Activated CD8-positive, alpha-beta memory T cell treated with anti-CD3 and anti-CD28 coated beads, Interleukin-2, amount 50 U/mL, for 24 hours (primary cell): ENCODE data around the gene ZNF22.

Experiments
- DNase-seq: peaks from one replicate; pipeline ENCODE4 v3.0.0-alpha.2; 2020; ENCODE audit errors: extremely low read depth

Gene ZNF22

GRCh38 chr10:44977287-44978212 lies 23.2 kb upstream of the ZNF22 start:
- no peak for DNase-seq

GRCh38 chr10:44978213-44978569 lies 22.5 kb upstream of the ZNF22 start:
- DNase-seq = no peak

- DNase-seq = no peak
These were observed 22.0 kb upstream of the ZNF22 start, which contains the start of gene DEPP1 for GRCh38 chr10:44978570-44979280. Gene DEPP1 (minus strand): TSS chr10:44978809. CDS start chr10:44978030, 779 bp downstream.

- no peak for DNase-seq
These were observed 21.2 kb upstream of the ZNF22 start for GRCh38 chr10:44979281-44980191.

- no peak for DNase-seq
These were observed 20.2 kb upstream of the ZNF22 start for GRCh38 chr10:44980309-44981171.

GRCh38 chr10:44981172-44982113 lies 19.3 kb upstream of the ZNF22 start:
- DNase-seq = no peak

- DNase-seq = no peak
These were observed 18.6 kb upstream of the ZNF22 start for GRCh38 chr10:44982114-44982460.

- no peak for DNase-seq
These were observed 18.2 kb upstream of the ZNF22 start for GRCh38 chr10:44982496-44982895.

- DNase-seq = no peak
These were observed 17.4 kb upstream of the ZNF22 start for GRCh38 chr10:44983066-44983894.

GRCh38 chr10:44983895-44984278 lies 16.8 kb upstream of the ZNF22 start:
- DNase-seq = no peak

GRCh38 chr10:44984671-44985101 lies 16.0 kb upstream of the ZNF22 start:
- DNase-seq = no peak

GRCh38 chr10:44985175-44985681 lies 15.5 kb upstream of the ZNF22 start:
- no peak for DNase-seq

GRCh38 chr10:44986179-44986578 lies 14.5 kb upstream of the ZNF22 start:
- no peak for DNase-seq

GRCh38 chr10:44986670-44987069 lies 14.1 kb upstream of the ZNF22 start:
- no peak for DNase-seq

GRCh38 chr10:44988957-44989585 lies 11.7 kb upstream of the ZNF22 start:
- DNase-seq = no peak

GRCh38 chr10:44989597-44990301 lies 11.0 kb upstream of the ZNF22 start:
- DNase-seq = no peak

GRCh38 chr10:44990302-44990655 lies 10.4 kb upstream of the ZNF22 start:
- no peak for DNase-seq

- DNase-seq = no peak
These were observed 9.8 kb upstream of the ZNF22 start for GRCh38 chr10:44990965-44991364.
